ENCODE data around the gene NHERF1.

- TF ChIP-seq, protein P1, sequence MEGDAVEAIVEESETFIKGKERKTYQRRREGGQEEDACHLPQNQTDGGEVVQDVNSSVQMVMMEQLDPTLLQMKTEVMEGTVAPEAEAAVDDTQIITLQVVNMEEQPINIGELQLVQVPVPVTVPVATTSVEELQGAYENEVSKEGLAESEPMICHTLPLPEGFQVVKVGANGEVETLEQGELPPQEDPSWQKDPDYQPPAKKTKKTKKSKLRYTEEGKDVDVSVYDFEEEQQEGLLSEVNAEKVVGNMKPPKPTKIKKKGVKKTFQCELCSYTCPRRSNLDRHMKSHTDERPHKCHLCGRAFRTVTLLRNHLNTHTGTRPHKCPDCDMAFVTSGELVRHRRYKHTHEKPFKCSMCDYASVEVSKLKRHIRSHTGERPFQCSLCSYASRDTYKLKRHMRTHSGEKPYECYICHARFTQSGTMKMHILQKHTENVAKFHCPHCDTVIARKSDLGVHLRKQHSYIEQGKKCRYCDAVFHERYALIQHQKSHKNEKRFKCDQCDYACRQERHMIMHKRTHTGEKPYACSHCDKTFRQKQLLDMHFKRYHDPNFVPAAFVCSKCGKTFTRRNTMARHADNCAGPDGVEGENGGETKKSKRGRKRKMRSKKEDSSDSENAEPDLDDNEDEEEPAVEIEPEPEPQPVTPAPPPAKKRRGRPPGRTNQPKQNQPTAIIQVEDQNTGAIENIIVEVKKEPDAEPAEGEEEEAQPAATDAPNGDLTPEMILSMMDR (IDR thresholded peaks at IDR 0.05): no peak
- TF ChIP-seq POLR2AphosphoS5 (IDR thresholded peaks at IDR 0.05): no peak
- TF ChIP-seq POLR2A (IDR thresholded peaks at IDR 0.05): no peak
These were observed 55.5 kb downstream of the NHERF1 start for GRCh38 chr17:74803971-74804370.

All from breast epithelium (tissue), 3 donors.